Middle frontal gyrus (tissue), 1 donor: ENCODE measurements around the gene SIPA1.

Source experiments
- DNase-seq: peaks from one replicate; pipeline ENCODE4 v3.0.0-alpha.2; 2015; ENCODE audit warnings: low spot score; ENCODE audit errors: extremely low spot score

SIPA1 gene, protein sequence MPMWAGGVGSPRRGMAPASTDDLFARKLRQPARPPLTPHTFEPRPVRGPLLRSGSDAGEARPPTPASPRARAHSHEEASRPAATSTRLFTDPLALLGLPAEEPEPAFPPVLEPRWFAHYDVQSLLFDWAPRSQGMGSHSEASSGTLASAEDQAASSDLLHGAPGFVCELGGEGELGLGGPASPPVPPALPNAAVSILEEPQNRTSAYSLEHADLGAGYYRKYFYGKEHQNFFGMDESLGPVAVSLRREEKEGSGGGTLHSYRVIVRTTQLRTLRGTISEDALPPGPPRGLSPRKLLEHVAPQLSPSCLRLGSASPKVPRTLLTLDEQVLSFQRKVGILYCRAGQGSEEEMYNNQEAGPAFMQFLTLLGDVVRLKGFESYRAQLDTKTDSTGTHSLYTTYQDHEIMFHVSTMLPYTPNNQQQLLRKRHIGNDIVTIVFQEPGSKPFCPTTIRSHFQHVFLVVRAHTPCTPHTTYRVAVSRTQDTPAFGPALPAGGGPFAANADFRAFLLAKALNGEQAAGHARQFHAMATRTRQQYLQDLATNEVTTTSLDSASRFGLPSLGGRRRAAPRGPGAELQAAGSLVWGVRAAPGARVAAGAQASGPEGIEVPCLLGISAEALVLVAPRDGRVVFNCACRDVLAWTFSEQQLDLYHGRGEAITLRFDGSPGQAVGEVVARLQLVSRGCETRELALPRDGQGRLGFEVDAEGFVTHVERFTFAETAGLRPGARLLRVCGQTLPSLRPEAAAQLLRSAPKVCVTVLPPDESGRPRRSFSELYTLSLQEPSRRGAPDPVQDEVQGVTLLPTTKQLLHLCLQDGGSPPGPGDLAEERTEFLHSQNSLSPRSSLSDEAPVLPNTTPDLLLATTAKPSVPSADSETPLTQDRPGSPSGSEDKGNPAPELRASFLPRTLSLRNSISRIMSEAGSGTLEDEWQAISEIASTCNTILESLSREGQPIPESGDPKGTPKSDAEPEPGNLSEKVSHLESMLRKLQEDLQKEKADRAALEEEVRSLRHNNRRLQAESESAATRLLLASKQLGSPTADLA

GRCh38 chr11:65637794-65638419 lies at the start of gene SIPA1:
TSS of gene SIPA1 (plus strand) at chr11:65638101. CDS start at chr11:65640922, 2,821 bp downstream.
- peak; percentile 39 for DNase-seq

DNA sequence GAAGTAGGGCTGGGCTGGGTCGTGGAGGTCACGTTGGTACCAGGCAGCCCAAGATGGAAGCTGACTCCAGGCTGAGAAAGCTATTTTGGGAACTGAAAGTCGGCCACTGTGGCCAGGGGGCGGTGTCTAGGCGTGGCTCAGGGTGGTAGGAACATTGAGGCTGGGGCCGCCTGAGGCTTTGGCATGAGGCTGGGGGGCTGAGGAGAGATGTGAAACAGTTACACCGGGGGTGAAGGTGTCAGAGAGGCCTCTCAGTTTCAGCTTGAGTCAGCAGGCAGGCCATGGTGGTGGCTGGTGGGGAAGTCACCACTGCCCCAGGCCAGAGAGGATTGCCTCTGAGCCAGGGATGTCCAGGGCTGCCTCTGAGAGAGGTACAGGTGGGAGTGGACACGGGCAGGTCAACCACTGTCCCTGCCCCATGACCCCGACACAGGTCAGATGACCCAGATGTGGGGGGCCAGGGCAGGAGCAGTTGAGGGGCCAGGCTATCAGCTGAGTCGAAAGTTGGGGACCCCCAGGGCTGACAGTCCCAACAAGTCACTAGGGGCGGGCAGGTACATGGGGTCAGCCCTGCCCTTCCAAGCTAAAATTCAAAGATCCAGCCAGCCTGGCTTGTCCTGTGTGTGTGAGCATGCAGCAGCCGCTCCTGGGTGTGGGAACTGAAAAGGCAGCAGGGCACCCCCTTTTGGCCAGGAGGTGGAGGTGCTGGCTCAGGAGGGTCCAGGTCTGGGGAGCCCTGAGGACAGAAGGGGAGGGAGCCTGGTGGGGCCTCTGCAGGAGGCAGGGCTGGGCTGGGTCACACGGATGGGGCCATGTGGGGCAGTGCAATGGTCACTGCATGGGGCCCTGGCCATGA lies 49.5 kb upstream of the SIPA1 start:
- DNase-seq: no peak

DNA sequence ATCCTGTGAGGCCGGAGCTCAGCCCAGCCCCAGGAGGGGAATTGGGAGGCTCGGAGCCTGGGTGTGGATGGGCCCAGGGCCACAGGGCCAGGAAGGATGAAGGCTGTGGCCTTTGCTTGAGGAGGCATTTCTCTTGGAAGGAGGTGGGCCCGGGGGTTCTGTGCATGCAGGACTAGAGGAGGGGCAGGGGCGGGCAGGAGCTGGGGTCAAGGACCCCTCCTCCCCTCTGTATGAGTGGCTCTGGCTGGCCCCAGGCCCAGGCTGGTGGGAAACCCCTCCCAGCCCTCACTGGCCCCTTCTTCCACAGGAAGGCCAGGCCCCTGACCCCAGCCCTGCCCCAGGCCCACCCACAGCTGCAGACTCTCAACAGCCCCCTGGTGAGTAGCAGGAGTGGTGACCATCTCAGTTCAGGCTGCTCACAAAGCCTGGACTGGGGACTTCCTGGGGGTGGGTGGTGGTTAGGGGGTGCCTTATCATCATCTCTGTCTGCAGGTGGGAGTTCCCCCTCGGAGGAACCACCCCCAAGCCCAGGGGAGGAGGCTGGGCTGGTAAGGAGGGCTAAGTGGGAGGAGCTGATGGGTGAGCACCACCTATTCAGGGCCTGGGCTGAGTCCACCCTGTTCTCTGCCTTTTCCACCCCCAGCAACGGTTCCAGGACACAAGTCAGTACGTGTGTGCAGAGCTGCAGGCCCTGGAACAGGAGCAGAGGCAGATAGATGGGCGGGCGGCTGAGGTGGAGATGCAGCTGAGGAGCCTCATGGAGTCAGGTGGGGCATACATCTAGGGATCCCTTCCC lies 48.3 kb upstream of the SIPA1 start:
- DNase-seq: no peak

DNA sequence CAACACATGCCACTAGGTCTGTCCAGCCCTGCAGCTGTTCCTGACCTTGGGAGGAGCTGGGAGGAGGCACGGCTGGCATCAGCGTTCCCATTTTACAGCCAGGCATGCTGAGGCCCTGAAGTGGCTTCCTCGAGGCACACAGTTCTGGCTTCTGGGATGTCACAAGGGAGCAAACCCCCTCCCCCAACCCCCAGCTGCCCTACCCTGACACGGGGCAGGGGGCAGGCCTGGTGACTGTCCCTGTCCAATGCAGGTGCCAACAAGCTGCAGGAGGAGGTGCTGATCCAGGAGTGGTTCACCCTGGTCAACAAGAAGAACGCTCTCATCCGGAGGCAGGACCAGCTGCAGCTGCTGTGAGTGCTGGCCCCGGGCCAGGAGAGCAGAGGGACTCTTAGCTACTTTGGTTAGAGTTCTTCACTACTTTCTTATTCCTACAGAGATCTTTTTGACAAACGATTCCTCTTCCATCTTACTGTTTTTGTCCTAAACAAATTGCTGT lies 47.6 kb upstream of the SIPA1 start:
- DNase-seq: no peak

DNA sequence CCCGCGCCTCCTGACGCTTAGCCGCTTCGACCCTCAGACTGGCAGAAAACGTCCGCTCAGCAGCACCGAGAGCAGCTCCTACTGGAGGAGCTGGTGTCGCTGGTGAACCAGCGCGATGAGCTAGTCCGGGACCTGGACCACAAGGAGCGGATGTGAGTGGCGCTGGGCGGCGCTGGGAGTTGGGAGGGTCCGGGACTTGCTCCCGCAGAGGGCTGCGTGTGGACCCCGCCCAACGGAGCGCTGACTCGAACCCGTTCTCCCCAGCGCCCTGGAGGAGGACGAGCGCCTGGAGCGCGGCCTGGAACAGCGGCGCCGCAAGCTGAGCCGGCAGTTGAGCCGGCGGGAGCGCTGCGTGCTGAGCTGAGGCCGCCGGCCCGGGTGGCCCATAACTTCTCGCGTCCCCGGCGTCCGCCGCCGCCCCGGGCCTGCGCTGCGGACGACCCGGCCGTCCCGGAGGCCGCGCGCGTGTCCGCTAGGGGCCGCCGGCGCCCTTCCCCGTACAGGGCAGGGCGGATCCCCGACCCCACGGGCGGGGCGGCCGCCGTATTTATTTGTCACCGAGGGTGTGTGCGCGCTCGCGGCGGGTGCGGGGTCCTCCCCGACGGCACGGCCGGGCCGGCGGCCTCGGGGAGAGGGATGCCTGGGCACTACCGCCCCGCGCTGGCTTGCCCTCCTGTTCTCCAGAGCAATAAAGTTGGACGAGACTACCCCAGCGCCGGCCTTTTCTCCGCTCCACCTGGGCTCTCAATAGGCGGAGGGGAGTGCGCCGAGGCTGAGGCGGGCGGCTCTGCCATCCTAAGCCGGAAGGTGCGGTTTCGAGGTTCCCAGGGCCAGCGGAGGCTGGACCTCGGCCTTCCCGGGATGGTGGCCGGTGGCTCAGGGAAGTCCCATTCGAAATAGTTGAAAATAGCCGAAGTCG lies 45.7 kb upstream of the SIPA1 start:
- DNase-seq: no peak

- no peak for DNase-seq
These were observed 44.9 kb upstream of the SIPA1 start for GRCh38 chr11:65592858-65593517.

- DNase-seq: no peak
These were observed 44.1 kb upstream of the SIPA1 start for GRCh38 chr11:65593518-65594414.

DNA sequence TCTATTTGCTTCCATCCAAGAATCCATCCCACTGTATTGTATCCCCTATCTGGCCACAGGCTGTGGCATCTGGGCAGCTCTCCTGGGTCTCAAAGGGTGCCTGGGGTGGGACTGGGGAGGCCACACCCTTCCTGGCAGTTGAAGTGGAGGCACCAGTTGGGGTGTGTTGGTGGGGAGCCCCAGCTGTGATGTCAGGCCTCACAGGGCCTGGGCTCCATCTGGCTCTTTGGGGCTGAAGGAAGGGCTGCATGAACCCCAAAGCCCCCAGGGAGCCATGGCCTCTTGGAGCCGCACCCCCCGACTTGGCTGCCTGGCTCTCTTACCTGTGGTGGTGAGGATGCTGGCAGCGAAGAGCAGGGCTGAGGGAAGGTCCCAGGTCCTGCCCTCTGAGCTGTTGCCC lies 42.8 kb upstream of the SIPA1 start:
- DNase-seq: no peak

- no peak for DNase-seq
These were observed 42.2 kb upstream of the SIPA1 start, which contains the start of gene KCNK7 for GRCh38 chr11:65595543-65596281. TSS of gene KCNK7 (minus strand) at chr11:65595800. CDS start at chr11:65595772, 28 bp downstream.

- no peak for DNase-seq
These were observed 41.4 kb upstream of the SIPA1 start for GRCh38 chr11:65596520-65596919.

DNA sequence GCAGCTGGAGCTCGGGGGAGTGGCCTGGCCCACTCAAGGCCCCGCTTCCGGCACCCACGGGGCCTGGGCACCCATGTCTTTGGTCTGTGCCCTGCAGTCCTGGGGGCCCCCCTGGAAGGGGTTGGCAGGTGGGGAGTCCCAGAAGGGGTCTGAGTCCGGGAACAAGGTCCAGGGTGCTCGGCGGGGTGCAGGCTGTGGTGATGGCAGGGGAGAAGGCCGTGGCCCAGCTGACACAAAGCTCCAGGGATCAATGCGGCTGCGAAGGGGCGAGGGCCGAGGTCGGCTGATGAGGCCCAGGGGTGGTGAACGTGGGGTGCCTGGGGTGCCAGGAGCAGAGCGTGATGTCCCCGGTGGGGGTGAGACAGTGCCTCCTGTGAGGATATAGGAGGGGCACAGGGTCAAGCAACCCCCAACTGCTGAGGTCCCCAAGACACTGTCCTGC lies 39.6 kb upstream of the SIPA1 start:
- no peak for DNase-seq

- DNase-seq: no peak
These were observed 38.5 kb upstream of the SIPA1 start for GRCh38 chr11:65599216-65599954.

DNA sequence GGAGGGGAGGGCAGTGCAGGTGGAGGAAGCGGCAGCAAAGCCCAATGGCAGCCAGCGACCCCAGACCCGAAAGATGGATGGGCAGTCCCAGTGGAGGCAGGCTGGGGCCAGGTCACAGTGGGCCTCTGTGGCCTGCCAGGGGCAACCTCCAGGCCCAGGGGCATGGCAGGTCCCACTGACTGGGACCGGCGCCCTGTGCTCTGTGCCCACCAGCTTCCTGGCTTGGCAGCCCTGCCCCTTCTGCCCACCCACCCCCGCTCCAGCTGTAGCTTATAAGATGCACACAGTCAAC lies 38.0 kb upstream of the SIPA1 start:
- DNase-seq: no peak

DNA sequence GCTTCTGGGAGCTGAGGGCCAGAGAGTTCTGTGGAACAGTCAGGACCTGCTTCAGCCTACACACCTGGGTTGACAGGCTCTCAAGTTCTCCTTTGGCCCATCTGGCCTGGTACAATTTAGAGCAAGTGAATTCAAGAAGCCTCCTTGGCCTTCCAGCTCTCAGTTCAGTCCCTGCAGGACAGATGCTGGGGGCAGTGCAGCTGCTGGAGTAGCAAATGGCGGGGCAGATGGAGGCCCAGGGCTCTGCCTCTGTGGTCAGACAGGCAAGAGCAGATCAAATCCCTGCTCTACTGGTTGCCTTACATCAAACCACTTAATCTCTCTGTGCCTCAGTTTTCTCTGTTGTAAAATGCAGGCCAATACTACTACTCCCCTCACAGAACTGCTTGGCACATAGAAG lies 33.6 kb upstream of the SIPA1 start:
- DNase-seq: no peak

DNA sequence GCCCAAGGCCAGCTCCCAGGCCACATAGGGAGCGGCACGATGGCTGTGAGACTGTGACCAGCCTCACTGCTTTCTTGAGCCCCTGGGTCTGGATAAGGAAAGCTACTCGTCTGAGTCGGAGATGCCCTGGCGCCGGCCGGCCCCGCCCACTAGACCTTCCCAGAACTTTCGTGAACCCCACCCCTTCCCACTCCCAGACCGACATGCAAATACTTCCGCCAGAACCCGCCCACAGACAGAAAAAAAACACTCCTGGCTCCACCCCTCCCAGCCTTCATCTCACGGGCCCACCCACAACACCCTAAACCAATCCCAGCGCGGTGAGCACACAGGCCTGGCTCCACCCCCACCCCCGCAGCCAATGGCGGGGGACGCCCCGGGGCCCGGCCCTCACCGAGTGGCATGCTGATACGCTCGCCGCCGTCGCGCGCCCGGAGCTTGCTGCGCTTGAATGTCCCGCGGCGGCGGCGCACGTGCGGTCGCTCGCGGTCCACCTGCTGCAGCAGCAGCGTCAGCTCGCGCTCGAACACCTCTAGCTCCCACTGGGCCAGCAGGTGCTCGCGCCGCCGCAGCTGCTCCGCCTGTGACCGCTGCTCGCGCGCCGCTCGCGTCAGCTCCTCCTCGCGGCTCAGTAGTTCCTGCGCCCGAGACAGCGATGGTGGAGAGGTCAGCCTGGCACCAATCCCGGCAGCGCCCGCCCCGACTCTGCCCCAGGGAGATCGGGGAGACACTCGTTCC lies 30.9 kb upstream of the SIPA1 start:
- peak; percentile 87 for DNase-seq
